PC-3 (cell line): ENCODE measurements around the gene TUBGCP6. TPM values are rescaled to one million over a fixed set of nuclear protein-coding genes. Genes with fewer than 3 reads are reported as not detected.

Experiments used
- ATAC-seq: fragments of 200-7000 bp; cut with Tn5 transposase; 2 replicates; pipeline ENCODE4 v1.9.1; 2020; ENCODE audit warnings: mild to moderate bottlenecking, moderate library complexity
- BruUV-seq: library from RNA; stranded (reverse); fragments of 400-500 nt; replicated peaks from 2 replicates; lab custom pipeline; 2021; lab: Mats Ljungman, UMichigan
- CTCF ChIA-PET: fragments of 300-600 bp; sonication (Branson Sonifier 250); formaldehyde crosslinking; loops from one replicate; lab custom pipeline; 2022; ENCODE audit warnings: antibody characterized with exemption; lab: Charles Lee
- POLR2A ChIA-PET: fragments of 300-600 bp; sonication (Branson Sonifier 250); formaldehyde crosslinking; loops from one replicate; lab custom pipeline; 2022; ENCODE audit warnings: antibody characterized with exemption; ENCODE audit not compliant: unreplicated experiment; lab: Charles Lee
- DNase-seq: peaks from one replicate; pipeline ENCODE4 v3.0.0-alpha.2; 2015
- H2AFZ ChIP-seq: fragments of 300-600 bp; sonication (generic); 2 replicates; pipeline ENCODE4 v1.6.0; 2016; ENCODE audit warnings: antibody characterized with exemption, low read length
- H3F3A ChIP-seq: fragments of 300-600 bp; sonication (generic); one replicate; pipeline ENCODE4 v1.6.0; 2017; ENCODE audit warnings: antibody characterized with exemption, low read length, control low read depth, mild to moderate bottlenecking; ENCODE audit not compliant: unreplicated experiment
- H3K27ac ChIP-seq: fragments of 300-600 bp; sonication (generic); 2 replicates; pipeline ENCODE4 v1.5.1; 2016; ENCODE audit warnings: mild to moderate bottlenecking, low read length
- H3K27me3 ChIP-seq: fragments of 300-600 bp; sonication (generic); 2 replicates; pipeline ENCODE4 v1.6.1; 2016; ENCODE audit warnings: low read length, mixed read lengths
- H3K36me3 ChIP-seq: fragments of 300-600 bp; sonication (generic); 2 replicates; pipeline ENCODE4 v1.6.1; 2016; ENCODE audit warnings: low read depth, mixed run types, low read length, mixed read lengths
- H3K4me1 ChIP-seq: fragments of 300-600 bp; sonication (generic); 2 replicates; pipeline ENCODE4 v1.5.1; 2016; ENCODE audit warnings: low read length; ENCODE audit not compliant: insufficient read depth
- H3K4me2 ChIP-seq: fragments of 300-600 bp; sonication (generic); 2 replicates; pipeline ENCODE4 v1.6.0; 2016; ENCODE audit warnings: low read length
- H3K4me3 ChIP-seq: fragments of 300-600 bp; sonication (generic); 2 replicates; pipeline ENCODE4 v1.5.1; 2016; ENCODE audit warnings: mild to moderate bottlenecking, low read length, mixed read lengths
- H3K79me2 ChIP-seq: fragments of 300-600 bp; sonication (generic); 2 replicates; pipeline ENCODE4 v1.6.1; 2017; ENCODE audit warnings: low read length, mixed read lengths
- H3K9ac ChIP-seq: fragments of 300-600 bp; sonication (generic); 2 replicates; pipeline ENCODE4 v1.6.0; 2016; ENCODE audit warnings: mild to moderate bottlenecking, low read length
- H3K9me2 ChIP-seq: fragments of 300-600 bp; sonication (generic); replicated peaks from 2 replicates; pipeline ENCODE4 v1.6.1; 2016; ENCODE audit warnings: mixed run types, low read length, mixed read lengths
- H3K9me3 ChIP-seq: fragments of 300-600 bp; sonication (generic); 2 replicates; pipeline ENCODE4 v1.6.1; 2016; ENCODE audit warnings: low read length, mixed read lengths
- H4K20me1 ChIP-seq: fragments of 300-600 bp; sonication (generic); 2 replicates; pipeline ENCODE4 v1.6.1; 2016; ENCODE audit warnings: low read length, mixed read lengths
- CTCF ChIP-seq: fragments of 300-600 bp; sonication (generic); conservative IDR thresholded peaks from 2 replicates; pipeline ENCODE4 v1.5.1; 2017; ENCODE audit warnings: antibody characterized with exemption, low read depth, mild to moderate bottlenecking, low read length
- EZH2 ChIP-seq: fragments of 300-600 bp; sonication (generic); IDR thresholded peaks from one replicate; pipeline ENCODE4 v1.6.1; 2017; ENCODE audit warnings: antibody characterized with exemption, mild to moderate bottlenecking, low read length; ENCODE audit not compliant: unreplicated experiment
- EZH2phosphoT487 ChIP-seq: fragments of 300-600 bp; sonication (generic); IDR thresholded peaks from 2 replicates; pipeline ENCODE4 v1.6.1; 2018; ENCODE audit warnings: mild to moderate bottlenecking, antibody characterized with exemption, low read length, borderline replicate concordance
- intact Hi-C: fragments of 100-400 bp; cut with micrococcal nuclease; formaldehyde crosslinking; loops from 2 replicates; pipeline ENCODE4 v1.9.0; 2023
- total RNA-seq: library from RNA; depleted of rRNA; stranded (reverse); fragments of >200 nt; gene quantifications from 2 replicates; pipeline ENCODE4 v1.2.3, GENCODE V29; 2014

Gene TUBGCP6
- total RNA-seq, 1 experiment from 2014 or later, result 32.1 TPM

GRCh38 chr22:50208939-50209892 is 35.6 kb downstream of the TUBGCP6 start:
- Histone ChIP-seq H4K20me1 (no peaks in the 10 kb centered on the region), H3K9me2 (no peaks in the 10 kb centered on the region), H3K4me1 (no peaks in the 10 kb centered on the region), H2AFZ (no peak overlapping the region), H3K9me3 (no peaks in the 10 kb centered on the region), H3K36me3 (no peaks in the 10 kb centered on the region; the same call in 1 of the 2 replicates), H3K4me2 (no peak overlapping the region), H3K79me2 (no peaks in the 10 kb centered on the region), H3F3A (no peaks in the 10 kb centered on the region), H3K9ac (no peak overlapping the region), H3K4me3 (no peak overlapping the region), H3K27me3 (no peaks in the 10 kb centered on the region), H3K27ac (no peak overlapping the region)
- BruUV-seq, result no TSS peak
- ATAC-seq (peak; percentile 16; the same call in 1 of the 2 replicates), DNase-seq (no peak)
- intact Hi-C loops, result no loop called here
- POLR2A ChIA-PET, result no interaction called here
- CTCF ChIA-PET, result no interaction called here
- TF ChIP-seq EZH2 (no peak), CTCF (no peak)

GRCh38 chr22:50208430-50208938 is 36.3 kb downstream of the TUBGCP6 start:
- no peak for TF ChIP-seq EZH2phosphoT487
- TF ChIP-seq CTCF, result no peak
- no peak for TF ChIP-seq EZH2
- CTCF ChIA-PET, result no interaction called here
- Histone ChIP-seq H4K20me1 (no peaks in the 10 kb centered on the region), H3K9me2 (no peaks in the 10 kb centered on the region), H3K79me2 (peaks cover 4% of the 10 kb centered on the region; the same call in 1 of the 2 replicates), H3K9ac (no peak overlapping the region), H3K4me3 (no peak overlapping the region), H3K27me3 (no peaks in the 10 kb centered on the region), H3F3A (no peaks in the 10 kb centered on the region), H2AFZ (no peak overlapping the region), H3K9me3 (no peaks in the 10 kb centered on the region), H3K4me2 (no peak overlapping the region), H3K27ac (no peak overlapping the region), H3K4me1 (no peaks in the 10 kb centered on the region), H3K36me3 (no peaks in the 10 kb centered on the region; the same call in 1 of the 2 replicates)
- BruUV-seq, result no TSS peak
- POLR2A ChIA-PET, result no interaction called here
- ATAC-seq, result no peak
- intact Hi-C loops, result no loop called here
- no peak for DNase-seq
